Measurements from ENCODE around the gene DNAJB8.
A peak's percentile ranks its signal among the peaks of the same experiment; 100 is the strongest.

Gene DNAJB8

DNA sequence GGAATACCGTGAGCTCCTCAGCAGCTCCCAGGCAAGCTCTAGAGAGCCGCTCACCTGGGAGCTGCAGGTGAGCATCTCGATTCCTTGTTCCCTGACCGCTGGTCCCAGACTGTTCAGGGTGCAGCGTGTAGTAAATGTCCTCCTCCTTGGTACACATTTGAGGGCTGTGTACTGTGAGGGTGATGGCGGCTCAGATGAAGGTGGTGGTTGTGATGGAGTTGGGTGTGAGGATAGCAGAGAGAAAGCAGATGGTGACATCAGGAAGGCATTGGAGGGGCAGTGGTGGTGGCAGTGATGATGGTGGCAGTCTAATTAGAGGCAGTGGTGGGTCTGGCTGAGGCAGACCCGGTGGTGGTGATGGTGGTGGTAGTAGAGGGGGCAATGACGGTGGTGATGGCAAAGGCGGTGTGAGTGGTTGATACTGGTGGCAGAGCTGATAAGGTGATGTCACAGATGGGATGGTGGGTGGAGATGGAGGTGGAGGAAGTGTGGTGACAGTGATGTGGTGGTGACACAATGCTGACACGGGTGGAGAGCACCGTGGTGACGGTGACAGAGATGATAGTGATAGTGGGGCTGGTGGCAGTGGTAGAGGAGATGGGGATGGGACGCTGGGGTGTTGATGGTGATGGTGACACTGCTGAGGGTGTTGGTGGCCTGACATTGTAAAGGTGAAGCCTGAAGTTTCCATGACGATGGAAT is at the start of gene DNAJB8:
DNAJB8 (minus strand) TSS at position 51 of the 702 bp plus-strand sequence. CDS start 3,645 bp downstream, outside the sequence.
- no peak for DNase-seq

DNA sequence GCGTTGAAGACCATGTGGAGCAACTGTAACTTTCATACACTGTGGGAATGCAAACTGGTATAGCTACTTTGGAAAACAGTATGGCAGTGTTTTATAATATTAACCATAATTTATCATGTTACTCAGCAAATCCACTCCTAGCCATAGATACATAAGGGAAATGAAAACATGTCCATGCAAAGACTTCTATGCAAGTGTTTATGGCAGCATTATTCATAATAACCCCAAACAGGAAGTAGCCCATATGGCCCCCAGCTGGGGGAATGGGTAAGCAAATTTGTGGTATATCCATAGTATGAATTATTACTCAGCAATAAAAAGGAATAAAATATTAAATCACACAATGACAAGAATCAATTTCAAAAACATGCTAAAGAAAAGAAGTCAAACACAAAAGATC is 49.3 kb upstream of the DNAJB8 start:
- DNase-seq: no peak

DNA sequence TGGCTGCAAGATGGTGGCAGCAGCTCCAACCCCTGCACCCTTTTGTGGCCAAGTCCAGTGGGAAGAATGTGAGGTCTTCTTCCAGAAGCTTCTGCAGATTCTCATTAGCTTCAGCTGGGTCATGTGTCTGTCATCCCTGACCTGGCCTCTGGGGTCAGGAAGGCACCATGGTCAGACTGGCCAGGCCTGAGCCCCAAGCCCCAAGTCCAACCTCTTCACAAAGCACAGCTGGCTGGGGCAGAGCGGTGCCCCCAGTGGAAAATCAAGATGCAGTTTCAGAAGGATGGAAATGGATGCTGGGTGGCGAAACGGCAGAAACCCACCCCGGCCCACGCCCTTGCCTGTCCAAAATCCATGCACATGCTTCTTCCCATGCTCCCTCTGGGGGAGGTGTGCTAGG is 42.2 kb upstream of the DNAJB8 start:
- DNase-seq: no peak

DNA sequence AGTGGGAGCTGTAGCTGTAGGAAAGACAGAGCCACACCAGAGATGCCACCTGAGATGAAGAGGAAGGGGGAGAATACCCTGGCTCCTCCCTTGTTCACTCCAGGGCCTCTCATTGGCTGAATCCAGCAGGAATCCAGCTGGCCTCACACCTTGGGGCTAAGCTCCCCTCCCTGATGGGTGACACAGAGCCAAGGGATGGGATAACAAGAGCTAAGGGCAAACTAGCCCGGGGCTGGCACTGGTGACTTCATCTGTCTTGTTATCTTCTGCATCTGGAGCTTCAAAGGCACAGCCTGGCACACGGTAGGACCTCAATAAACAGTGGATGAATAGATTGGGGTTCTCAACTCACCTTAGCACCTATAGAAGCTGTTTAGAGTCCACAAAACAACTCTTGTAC is 40.1 kb upstream of the DNAJB8 start:
- DNase-seq: no peak

DNA sequence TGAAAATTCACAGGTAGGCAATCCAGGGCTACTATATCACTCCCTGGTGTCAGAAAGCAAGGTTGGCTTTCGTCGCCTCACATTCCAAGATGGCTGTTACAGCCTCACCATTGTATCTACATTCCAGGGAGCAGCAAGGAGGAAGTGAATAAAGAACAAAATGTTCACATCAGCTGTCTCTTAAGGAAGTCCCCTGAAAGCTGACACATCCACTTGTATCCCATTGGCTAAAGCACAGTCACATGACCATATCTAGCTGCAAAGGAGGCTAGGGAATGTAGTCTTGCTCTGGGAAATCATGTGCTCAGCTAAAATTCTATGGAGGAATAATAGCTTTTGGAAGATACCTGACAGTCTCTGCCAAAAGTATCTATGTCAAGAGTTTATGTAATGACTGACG is 39.1 kb upstream of the DNAJB8 start:
- DNase-seq: no peak

DNA sequence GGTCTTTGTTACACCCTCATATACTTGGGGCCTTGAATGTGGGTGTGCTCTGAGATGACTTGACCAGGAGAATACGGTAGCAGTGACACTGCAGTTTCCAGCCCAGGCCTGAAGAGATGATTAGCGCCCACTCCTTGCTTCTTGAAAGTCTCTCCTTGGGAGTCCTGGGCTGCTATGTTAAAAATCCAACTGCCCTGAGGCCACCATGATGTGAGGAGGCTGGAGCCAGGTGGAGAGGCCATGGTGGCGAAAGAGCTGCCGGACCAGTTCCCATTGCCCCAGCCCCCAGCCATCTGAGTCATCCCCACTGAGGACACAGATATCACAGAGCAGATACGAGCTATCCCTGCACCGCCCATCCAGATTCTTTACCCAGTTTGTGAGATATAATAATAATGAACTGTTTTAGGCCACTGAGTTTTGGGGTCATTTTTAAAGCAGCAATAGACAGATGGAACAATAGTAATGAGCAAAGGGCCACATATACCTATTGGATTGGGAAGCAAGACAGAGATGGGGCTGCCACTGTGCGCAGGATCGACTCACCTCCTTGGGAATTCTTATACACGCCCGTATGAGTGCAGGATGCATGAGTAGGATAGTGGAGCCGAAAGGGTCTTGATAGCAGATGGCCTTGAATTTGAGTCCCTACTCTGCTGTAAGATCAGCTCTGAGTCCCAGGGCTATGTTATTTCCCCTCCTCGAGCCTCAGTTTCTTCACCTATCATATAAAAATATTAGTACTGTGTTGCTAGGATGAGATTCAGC is 38.5 kb upstream of the DNAJB8 start:
- DNase-seq: no peak

DNA sequence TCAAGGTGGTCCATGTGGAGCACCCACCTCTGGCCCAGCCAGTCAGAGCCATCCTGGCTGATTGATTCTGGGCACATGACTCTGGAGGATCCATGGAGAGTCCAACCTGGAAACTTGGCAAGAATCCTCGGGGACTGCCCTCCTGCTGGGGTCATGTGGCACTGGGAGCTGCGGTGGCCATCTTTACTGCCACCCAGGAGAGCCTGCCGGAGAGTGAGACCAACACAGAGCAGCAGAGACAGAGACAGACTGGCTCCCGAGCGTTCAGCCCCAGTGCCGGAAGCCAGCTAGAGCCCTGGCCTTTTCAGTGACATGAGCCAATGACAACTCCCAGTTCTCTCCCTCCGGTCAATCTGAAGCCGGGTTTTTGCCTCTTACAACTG is 37.8 kb upstream of the DNAJB8 start:
- no peak for DNase-seq

DNA sequence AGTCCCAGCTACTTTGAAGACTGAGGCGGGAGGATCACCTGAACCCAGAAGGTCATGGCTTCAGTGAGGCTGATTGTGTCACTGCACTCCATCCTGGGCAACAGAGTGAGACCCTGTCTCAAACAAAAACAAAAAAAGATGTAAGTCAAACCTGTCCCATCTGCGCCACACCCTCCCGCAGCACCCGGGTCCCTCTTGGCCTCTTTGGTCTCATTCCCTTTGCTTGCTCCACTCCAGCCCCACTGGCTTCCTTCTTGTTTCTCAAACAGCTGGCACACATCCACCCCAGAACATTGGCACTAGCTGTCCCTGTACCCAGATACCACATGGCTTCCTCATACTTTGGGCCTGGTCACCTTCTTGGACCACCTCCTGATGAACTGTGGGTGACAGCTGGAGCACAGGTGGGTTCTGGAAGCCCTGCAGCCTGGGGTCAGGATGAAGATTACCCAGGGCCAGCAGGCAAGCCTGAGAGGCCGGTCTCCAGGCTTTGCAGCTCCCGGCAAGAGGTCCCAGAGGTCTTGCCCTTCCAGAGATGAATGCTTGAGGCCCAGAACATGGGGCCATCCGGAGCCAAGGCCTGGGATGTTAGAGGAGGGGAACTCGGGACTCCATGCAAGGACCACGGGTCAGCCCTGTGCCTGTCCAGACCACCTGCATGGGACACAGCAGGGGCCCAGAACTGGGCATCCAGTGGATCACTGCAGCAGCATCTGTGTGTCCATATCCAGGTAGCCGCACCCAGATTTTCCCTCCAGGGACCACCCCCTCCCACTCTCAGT is 37.3 kb upstream of the DNAJB8 start:
- no peak for DNase-seq

DNA sequence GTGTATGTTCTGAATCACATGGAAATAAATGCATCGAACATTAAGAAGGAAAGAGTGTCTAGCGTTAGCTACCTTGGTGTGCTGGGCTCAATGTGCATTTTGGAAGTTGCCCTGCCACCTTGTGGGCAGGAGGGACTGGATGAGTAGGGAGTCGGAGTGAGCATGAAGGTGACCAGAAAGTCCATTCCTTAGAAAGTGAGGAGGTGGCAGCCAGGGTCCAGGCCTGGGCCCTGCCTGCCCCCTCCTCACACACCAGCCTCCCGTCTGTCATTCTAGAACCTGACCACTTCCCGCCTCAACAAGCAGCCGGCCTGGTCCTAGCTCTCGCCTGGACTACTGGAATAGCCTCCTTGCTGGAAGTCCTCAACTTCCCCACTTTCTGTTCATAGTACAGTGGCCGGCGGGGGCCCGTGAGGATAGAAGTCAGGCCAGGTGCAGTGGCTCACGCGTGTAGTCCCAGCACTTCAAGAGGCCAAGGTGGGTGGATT is 36.5 kb upstream of the DNAJB8 start:
- no peak for DNase-seq

DNA sequence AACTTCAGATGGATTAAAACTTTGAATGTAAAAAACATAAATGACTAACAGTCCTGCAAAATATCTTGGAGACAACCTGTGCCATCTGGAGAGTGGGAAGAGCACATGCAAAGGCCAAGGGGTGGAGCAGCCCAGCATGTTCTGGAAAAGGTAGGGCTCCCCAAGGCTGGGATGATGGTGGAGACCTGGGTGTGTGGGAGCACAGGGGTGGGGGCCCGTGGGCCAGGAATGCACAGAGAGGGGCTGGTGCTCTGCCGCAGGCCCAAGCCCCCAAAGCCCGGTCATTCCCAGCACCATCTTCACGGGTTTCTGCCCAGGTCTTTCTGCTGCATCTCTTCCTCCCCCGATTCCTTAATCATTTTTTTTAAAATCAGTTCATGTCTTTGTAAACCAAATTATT is 36.0 kb upstream of the DNAJB8 start:
- no peak for DNase-seq

DNA sequence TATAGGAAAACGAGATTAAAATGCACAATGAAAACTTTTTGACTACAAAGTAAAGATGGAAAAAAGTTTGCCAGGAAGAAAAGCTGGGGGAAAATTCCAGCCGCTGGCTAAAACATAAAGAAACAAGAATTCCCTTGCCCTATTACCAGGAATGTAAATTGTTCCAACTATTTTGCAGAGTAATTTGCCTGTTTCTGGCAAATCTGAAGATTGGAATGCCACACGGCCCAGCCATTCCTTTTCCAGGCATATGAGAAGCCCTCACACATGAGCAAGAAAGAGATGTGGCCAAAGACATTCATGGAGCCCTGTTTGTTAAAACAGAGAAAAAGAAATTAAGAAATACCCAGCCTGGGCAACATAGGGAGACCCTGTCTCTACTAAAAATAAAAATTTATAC is 34.7 kb upstream of the DNAJB8 start:
- no peak for DNase-seq

DNA sequence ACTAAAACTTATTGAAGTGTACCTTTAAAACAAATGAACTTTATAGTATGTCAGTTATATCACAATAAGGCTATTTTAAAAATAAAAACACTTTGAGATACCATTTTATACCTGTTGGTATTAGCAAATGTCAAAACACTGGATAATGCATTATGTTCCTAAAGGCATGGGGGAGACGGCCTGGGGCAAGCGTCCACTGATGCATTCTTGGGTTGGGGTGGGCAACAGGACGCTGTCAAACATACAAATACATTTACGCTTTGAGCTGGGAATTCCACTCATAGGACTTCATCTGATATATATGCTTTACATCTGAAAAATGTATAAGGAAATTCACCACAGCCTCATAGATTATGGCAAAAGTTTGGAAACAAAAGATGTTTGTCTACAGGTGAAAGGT is 33.9 kb upstream of the DNAJB8 start:
- no peak for DNase-seq

DNA sequence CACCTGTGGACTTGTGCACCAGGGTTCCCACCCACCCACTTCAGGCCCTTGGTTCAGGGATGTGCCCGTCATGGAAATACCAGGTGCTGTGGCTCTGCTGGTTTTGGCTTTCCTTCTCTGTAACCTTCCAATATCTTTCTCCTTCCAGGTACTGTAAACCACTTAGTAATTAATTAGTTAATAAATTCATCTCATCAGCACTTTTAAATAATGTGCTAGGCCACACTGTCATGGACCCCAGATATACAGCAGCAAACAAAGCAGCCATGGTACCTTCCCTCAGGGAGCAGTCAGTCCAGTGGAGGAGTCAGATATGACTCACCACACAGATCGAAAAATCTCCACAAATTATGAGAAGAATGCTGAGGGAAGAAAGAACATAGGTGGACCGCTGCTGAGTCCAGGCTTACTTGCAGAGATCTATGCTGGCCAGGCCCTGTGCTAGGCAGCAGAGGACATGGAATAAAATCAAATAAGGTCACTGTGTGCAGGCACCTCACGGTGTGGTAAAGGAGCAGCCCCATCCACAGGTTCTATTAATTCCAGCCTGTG is 33.1 kb upstream of the DNAJB8 start:
- DNase-seq: no peak

DNA sequence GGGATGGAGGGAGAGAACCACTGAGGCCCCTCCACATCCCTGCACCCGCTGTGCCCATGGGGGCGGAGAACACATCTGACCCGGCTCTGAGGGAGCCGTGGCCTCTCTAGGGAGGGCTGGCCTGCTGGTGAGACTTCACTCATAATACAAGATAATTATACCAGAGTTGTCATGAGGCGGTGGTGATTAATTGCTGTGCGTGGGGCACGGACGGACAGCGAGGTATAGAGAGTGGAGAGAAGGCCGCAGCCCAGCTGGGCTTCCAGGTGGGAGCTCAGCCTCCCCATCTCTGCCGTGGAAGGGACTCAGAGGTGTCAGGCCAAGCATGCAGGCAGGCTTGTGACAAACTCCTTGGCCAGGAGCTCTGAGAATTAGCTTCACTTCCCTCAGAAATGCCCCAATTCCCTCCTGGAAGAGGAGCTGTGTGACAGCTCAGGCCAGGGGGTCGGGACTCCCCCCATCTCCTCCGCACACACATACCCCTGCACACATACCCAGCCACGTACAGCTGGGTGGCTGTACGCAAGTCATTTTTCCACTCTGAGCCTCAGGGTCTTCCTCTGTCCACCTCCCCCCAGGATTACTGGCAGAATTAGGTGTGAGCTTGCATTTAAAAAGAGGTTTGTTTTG is 32.3 kb upstream of the DNAJB8 start:
- DNase-seq: no peak

DNA sequence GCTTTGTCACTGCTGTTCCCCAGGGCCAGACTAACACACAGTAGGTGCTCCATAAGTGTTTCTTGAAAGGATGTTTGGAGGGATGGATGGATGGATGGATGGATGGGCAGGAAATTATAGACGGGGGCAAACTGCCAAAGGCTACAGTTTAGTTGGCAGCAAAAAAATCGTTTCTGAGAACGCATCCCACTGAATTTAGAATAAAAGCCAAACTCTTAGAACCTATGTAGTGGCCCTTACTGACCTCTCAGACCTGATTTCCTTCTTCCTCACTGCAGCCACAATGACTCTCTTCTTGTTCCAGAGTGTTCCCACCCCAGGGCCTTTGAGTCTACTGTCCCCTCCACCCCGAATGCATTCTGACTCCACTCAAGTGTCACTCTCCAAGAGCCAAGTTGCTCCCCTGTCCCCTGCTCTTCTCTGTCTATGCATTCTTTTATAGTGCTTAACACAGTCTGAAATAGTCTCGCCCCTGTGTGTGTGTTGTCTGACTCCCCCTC is 31.5 kb upstream of the DNAJB8 start:
- DNase-seq: no peak

DNA sequence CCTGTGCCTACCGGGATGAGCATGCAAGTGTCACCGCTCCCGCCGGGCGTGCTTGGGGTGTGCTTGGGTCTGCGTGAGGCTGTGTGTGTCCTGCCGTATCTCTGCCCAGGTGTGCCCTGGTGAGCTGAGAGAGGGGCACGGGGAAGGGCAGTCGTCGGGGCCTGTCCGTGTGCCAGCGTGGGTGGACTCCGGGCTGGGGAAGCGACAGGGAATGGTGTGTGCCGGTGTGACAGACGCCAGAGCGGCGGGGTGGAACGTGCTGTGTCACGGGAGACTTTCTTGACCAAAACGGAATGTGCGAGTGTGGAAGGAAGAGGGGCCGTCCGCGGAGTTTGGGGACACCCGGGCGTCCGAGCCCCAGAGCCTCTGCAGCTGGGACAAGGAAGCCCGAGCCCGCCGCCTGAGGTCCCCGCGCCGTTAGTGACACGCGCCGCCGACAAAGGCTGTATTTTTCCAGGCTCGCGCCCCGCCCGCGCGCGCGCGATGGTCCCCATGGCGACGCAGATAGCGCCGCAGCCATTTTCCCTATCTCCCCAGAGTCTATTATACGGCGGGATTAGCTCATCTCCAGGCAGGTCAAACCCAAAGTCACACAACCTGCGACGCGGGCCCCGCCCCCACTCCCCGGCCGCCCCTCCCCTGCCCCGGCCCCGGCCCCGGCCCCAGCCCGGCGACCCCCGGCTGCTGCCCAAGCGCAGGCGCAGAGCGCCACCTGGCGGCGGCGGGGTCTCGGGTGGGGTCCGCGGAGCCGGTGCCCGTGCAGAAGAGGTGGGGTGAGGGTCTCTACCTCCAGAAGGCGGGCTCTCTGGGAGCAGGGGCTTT is 30.8 kb upstream of the DNAJB8 start:
- peak; percentile 59 for DNase-seq

DNA sequence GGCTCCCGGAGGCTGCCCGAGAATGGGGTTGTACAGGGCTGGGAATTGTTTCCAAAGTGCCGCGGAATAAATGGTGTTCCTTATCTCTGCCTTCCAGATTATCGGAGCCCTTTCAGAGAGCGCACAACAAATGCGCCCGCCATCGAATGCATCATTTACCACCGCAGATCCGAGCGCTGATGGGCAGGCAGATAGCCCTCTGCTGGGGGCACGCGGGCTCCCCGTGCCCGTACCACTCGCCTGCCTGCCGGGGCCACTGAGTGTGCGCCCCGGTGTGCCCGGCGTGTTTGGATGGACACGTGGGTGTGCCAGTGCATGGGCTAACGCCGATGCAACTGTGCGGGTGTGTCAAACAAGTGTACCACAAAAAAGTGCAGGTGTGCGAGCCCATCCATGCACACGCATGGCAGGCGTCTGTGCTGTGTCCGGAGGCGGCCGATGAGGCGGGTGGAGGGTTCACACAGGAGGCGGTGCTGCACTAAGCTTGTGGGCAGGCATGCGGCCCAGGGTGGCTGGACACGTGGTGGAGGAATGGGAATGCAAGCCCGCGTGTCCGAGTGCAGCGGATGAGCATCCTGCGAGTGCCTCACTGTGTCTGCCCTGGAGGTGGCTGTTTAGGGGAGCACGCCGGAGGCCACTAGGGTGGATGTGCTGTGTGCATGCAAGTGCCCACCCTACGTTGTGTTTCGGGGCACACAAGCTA is 30.1 kb upstream of the DNAJB8 start:
- DNase-seq: no peak

DNA sequence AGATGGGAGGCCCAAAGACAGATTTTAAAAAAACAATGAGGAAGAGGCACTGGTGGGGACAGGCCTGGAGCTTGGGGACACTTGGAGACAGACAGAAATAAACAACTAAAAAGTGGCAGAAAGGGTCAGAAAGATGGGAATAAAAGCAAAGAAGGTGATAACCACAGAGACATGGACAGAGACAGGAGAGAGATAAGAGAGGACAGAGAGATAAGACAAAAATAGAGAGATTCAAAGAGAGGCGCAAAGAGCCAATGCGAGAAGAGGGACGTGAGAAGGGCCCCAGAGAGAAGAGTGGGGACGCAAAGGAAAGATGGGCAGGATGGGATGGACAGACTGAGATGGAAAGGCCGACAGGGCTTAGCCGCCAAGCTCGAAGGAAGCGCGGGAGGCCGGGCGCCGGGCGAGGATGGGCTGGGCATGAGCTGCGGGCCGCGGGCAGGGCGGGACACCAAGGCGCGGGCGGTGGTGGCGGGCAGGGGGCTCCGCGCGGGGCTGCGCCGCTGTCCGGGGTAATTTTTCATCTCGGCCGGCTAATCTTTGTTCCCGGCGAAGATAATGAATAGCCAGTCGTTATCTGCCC is 29.4 kb upstream of the DNAJB8 start:
- DNase-seq: no peak

DNA sequence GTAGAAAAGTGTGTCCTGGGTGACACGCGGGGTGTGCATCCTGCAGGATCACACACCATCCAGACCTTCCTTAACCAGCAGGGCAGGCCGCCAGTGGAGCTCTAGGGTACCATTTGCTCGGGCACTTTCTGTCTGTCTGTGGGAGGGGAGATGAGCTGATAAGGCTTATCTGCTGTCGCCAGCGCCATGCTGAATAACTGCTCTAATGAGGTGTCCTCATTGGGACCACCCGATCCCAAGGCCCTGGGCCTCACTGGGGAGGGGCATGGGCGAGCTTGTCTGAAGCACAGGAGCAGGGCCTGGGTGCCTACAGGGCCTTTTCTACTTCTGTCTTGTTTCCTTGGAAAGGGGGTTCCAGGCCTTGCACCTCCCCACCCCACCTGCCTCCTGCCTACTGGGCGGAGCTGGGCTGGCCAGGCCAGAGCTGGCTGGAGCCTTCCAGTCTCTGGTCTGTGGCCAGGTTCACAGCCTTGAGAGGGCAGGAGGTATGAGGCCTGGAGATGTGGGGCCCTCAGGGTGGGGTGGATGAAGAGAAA is 28.8 kb upstream of the DNAJB8 start:
- no peak for DNase-seq

DNA sequence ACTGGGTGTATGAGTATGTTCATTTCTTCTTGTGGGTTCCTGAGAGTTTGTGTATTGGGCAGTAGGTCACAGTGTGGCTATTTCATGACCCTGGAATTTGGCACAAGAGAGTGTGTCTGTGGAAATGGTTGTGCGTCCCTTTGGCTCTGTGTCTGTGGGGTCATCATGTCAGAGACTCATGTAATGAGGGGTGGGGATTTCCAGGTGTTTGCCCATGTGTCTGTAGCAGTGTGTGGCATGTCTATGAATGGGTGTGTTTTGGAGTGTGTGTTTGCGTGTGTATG is 27.6 kb upstream of the DNAJB8 start:
- no peak for DNase-seq
